D341Med (cell line): Measurements from ENCODE around the gene KCNMA1.

Source experiments
- DNase-seq: peaks from one replicate; pipeline ENCODE4 v3.0.0; 2012; ENCODE audit warnings: low spot score

Gene KCNMA1

GRCh38 chr10:77210645-77211044 lies 427.0 kb downstream of the KCNMA1 start:
- no peak for DNase-seq

GRCh38 chr10:77208684-77209256 lies 428.8 kb downstream of the KCNMA1 start:
- no peak for DNase-seq

DNA sequence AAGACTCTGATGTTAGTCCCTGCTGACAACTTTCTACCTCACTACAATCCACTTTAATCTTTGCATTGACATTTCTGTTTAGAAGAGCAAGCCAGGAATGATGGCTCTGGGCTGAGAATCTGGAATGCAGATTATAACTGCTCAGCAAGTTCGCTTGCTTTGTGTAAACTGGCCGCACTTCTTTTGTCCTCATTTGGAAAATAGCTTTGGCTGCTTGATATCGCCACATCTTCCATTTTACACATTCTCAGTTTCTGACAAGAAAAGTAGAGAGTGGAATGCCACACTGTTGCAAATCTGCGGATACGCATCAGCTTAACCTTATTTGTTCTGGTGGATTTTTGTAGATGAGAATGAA lies 429.8 kb downstream of the KCNMA1 start:
- DNase-seq: no peak

- no peak for DNase-seq
These were observed 430.3 kb downstream of the KCNMA1 start for GRCh38 chr10:77207182-77207827.

DNA sequence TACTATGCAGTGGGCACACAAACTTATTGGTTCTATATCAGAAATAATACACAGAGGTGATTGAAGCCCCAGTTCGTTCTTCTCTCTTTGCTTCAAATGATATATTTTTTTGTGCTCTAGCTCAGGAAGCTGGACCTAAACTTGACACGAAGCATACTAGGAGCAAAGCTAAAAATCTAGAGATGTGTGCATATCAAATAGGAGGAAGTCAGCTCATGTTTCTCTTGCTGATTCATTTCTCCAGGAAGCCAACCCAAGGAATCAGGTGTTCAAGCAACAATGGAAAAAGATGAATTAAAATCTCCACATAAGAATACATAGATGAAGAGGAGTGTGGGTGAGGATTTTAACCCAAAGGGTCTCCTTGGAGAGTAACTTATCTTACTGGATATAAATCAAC lies 432.5 kb downstream of the KCNMA1 start:
- DNase-seq: no peak

DNA sequence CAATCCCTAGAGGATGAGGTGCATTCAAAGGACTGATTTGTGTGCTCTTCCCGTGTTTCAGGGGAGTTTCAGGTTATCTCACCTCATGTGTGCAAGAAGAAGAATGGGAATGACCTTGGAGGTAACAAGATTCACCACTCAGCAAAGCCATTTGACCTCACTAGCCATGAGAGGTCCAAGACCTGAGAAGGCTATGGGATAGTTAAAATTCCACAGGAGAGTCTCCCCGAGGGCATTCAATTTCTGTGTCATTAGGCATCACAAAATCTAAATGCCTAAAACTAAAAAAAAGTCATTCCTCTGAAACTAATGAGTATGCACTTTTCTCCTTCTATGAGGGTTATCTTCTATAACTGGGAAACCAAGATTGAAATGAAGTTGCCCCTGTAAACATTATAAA lies 433.4 kb downstream of the KCNMA1 start:
- no peak for DNase-seq

- DNase-seq: no peak
These were observed 434.8 kb downstream of the KCNMA1 start for GRCh38 chr10:77202857-77203256.

- no peak for DNase-seq
These were observed 436.2 kb downstream of the KCNMA1 start for GRCh38 chr10:77201135-77202106.

DNA sequence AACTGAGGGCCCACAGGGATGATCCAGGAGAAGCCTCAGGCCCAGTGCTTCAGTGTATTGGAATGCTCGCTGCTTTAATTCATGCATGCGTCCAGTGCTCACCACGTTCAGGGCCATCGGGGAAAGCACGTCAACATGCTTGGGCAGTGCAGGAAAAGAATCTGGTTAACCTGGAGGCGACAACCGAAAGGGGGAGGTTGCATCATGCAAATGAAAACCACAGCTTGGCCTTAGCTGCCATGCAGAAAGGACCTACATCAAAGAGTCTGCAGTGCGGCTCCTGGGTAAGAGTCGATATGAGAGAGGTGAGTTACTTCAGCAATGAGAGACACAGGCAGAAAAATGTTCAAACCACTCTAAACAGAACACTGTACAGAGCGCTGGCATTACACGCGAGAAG lies 440.1 kb downstream of the KCNMA1 start:
- no peak for DNase-seq

DNA sequence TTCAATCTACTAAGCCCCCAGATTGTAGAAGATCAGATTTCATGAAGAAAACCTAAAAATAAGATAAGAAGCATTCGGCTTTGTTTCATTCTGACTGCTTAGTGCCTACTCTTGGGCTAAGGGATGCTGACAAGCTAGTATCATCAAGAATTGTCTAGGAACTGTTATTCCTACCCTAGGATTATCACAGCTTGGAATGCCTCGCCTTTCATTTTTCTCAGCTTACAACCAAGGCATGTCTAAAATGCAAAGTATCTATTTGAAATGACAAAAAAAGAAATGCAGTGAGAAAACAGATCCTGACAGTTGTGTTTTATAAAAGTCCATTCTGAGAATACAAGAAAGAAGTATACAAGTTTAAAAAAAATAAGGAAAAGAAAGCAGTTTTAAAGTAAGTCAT lies 441.0 kb downstream of the KCNMA1 start:
- DNase-seq: no peak

DNA sequence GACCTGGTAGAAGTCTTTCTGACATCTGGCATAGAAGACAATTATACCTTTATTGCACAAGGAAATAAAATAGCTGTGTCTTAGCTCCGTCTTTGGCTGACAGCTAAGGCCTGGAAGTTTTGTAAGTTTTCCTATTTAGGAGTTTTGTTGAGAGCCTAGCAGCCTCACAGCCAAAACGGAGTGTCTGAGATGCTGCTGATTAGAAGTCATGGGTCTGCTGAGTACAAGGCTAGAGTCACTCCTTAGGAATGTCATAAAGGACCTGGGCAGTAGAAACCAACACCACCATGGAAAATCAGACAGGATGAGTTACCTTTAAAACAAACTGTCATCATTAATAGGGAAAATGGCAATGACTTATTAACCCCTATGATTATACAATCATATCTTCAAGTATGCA lies 442.5 kb downstream of the KCNMA1 start:
- DNase-seq: no peak

DNA sequence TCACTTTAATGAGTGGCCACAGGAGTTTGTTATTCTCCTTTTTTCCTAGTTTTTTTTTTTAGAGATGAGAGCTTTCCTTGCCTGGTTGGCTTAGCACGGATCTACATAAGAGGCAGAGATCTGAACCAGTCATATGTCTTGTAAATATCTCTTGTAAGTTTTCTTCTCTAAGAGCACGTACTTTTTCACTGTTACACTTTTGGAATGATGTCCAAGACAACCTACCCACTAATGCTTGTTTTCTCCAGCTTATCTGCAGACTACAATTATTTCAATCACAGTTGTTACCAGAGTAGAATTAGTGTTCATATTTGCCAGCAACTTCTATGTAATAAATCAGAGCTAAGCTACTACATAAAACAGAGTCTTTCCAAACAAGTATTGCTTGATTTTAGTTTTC lies 444.6 kb downstream of the KCNMA1 start:
- no peak for DNase-seq

GRCh38 chr10:77192402-77192801 lies 445.2 kb downstream of the KCNMA1 start:
- no peak for DNase-seq

DNA sequence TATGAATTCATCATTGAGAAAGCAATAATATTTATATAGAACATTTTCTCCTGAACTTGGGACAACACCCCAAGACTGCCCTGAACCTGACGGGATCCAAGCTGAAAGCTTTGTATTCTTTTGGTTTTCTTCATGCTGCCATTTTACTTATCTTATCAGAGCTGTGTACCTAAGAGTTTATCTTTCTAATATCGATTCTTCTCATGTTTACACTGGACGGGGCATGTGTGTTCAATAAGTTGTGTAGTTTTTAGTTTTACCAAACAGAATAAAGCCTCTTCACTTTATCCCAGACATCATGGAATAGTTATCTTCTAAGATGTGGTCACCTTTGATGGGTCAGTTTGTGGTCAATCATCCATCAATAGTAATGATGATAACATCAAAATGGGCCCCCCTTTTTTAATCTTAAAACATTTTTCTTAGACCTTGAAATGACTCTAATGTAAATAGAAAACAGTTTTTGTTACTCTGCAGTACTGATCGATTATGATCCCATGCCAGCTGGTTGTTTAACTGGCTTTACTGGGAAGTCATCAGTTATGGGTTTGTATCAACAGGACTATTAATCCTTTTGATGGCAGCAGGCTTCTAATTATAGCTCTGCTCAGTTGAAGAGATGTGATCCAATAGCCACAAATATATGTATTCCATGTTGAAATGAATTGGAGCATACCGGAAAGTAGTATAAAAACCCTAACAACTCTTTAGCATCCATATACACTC lies 446.1 kb downstream of the KCNMA1 start:
- no peak for DNase-seq

- DNase-seq: no peak
These were observed 447.3 kb downstream of the KCNMA1 start for GRCh38 chr10:77190291-77190690.

DNA sequence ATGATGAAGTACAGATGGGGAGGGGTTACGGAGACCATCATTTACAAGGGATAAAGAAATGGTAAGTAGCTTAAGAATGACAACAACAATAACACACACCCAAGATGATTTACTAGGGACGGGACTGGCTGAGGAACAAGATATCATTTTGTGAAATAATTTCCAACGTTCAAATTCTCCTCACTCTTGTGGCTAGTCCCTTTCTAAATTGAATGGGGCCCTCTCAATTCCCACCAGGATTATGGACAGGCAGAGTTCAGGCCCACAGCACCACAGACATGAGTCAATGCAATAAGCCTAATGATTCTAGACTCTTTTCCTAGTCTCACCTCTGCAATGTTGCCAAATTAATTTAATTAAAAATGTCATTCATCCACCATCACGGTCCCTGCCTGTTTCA lies 448.1 kb downstream of the KCNMA1 start:
- peak; percentile 36 for DNase-seq

DNA sequence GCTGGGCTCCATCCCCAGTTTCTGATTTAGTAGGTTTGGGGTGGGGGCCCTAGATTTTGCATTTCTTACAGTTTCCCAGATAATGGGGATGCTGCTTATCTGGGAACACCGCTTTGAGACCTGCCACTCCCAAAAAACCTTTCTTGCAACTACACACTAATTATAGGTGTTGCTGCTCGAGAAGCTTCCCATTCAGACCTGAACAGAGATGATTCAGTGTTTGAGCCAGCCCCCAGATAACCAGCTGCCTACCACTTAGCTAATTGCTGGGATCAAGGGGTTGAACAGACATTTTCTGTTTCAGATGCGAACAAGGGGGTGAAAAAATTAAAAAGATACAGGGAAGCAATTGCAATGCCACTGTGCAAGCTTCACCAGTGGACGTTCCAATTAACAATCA lies 448.5 kb downstream of the KCNMA1 start:
- DNase-seq: peak; percentile 70

- DNase-seq: no peak
These were observed 449.1 kb downstream of the KCNMA1 start for GRCh38 chr10:77188521-77188920.

- no peak for DNase-seq
These were observed 449.6 kb downstream of the KCNMA1 start for GRCh38 chr10:77188000-77188395.

GRCh38 chr10:77187376-77187999 lies 450.1 kb downstream of the KCNMA1 start:
- no peak for DNase-seq

DNA sequence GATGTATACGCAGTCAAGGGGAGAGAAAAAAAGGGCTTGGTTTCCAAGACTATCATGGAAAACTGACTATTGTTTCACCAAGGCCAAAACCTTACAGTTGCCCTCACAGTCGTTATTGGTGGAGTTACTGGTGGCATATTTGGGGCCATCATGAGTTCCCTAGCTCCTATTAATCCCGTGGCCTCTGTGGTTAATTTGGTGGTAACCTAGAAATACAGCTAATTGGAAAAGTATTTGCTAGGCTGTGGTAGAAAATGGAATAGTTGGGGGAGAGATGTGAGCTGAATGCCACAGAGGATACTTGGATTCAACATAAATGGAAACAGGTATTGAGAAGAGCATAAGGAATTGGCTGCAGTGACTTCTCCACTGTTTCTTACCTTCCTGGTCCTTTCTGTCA lies 450.7 kb downstream of the KCNMA1 start:
- DNase-seq: no peak

DNA sequence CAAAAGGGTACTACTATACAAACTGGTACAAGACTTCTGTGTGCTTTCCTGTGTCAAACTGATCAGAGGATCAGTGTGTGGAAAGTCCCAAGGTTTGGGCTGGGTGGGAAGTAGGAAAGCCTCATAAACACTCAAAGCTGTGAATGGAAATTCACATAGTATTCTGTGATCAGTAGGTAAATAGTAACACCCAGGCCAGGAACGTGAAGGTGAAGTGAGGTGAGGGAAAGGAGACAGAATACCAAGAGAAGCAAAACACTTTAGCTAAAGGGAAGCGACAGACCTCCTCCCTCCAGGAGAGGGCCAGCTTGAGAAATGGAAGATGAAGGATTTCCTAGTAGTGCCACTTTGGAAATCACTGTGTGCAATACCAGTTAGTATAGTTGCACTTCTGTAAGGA lies 451.9 kb downstream of the KCNMA1 start:
- no peak for DNase-seq
